SK-N-SH (cell line): ENCODE results near the gene UNC93A.

Experiments used
- CHD2 ChIP-seq: fragments of 150-350 bp; IDR thresholded peaks from 2 replicates; pipeline ENCODE4 v1.6.1; 2018; ENCODE audit warnings: low read length; ENCODE audit not compliant: partially characterized antibody
- CTCF ChIP-seq: fragments of 200-600 bp; sonication (generic); IDR thresholded peaks from 2 replicates; pipeline ENCODE4 v1.6.1; 2017; ENCODE audit warnings: antibody characterized with exemption, mild to moderate bottlenecking, moderate library complexity
- FOSL2 ChIP-seq: IDR thresholded peaks from 2 replicates; pipeline ENCODE4 v1.4.0; 2012; ENCODE audit warnings: low read depth, mild to moderate bottlenecking, moderate library complexity, borderline replicate concordance
- FOXM1 ChIP-seq: IDR thresholded peaks from 2 replicates; pipeline ENCODE4 v1.4.0; 2012; ENCODE audit warnings: low read depth, mild to moderate bottlenecking
- MAX ChIP-seq: IDR thresholded peaks from 2 replicates; pipeline ENCODE4 v1.4.0; 2012; ENCODE audit warnings: low read depth
- POLR2AphosphoS5 ChIP-seq: IDR thresholded peaks from 2 replicates; pipeline ENCODE4 v1.6.1; 2012; ENCODE audit warnings: low read depth, low read length
- REST ChIP-seq: IDR thresholded peaks from 2 replicates; pipeline ENCODE4 v1.6.1; 2012; ENCODE audit warnings: mild to moderate bottlenecking, low read depth, low read length, moderate library complexity
- RXRA ChIP-seq: IDR thresholded peaks from 2 replicates; pipeline ENCODE4 v1.4.0; 2012; ENCODE audit warnings: low read depth, mild to moderate bottlenecking, borderline replicate concordance
- SIN3A ChIP-seq: IDR thresholded peaks from 2 replicates; pipeline ENCODE4 v1.6.1; 2012; ENCODE audit warnings: low read depth, mild to moderate bottlenecking, low read length, moderate library complexity, borderline replicate concordance

- TF ChIP-seq POLR2AphosphoS5 (no peak), CHD2 (no peak), MAX (no peak), SIN3A (no peak), FOSL2 (no peak), CTCF (no peak), FOXM1 (no peak), REST (no peak), RXRA (no peak)
Observed at GRCh38 chr6:167331565-167331964, 40.5 kb downstream of the UNC93A start.
